AG10803 (cell line): ENCODE results near the gene CPNE8.
A peak's percentile ranks its signal among the peaks of the same experiment; 100 is the strongest.

ENCODE experiments used
- DNase-seq: peaks from one replicate; pipeline ENCODE4 v3.0.0; 2010; ENCODE audit warnings: low read depth
- H3K4me3 ChIP-seq: 2 replicates; pipeline ENCODE4 v1.5.1; 2011; ENCODE audit warnings: mild to moderate bottlenecking, low read length, control low read depth
- CTCF ChIP-seq: conservative IDR thresholded peaks from 2 replicates; pipeline ENCODE4 v1.5.1; 2011; ENCODE audit warnings: mild to moderate bottlenecking, low read length, control low read depth, inconsistent platforms

The CPNE8 gene

GRCh38 chr12:38831715-38832114 lies 73.7 kb downstream of the CPNE8 start:
- no peak overlapping the region for H3K4me3 ChIP-seq
- no peak for DNase-seq
- no peak for TF ChIP-seq CTCF

GRCh38 chr12:38825006-38825405 lies 80.4 kb downstream of the CPNE8 start:
- no peak for DNase-seq
- H3K4me3 ChIP-seq: no peak overlapping the region
- TF ChIP-seq CTCF: no peak

- DNase-seq: peak; percentile 14
These were observed 81.7 kb downstream of the CPNE8 start for GRCh38 chr12:38823738-38824137.

GRCh38 chr12:38823314-38823713 lies 82.1 kb downstream of the CPNE8 start:
- H3K4me3 ChIP-seq: no peak overlapping the region
- no peak for DNase-seq
- TF ChIP-seq CTCF: no peak

More at GRCh38 chr12:38823738-38824137, 81.7 kb downstream of the CPNE8 start:
- no peak for TF ChIP-seq CTCF
- no peak overlapping the region for H3K4me3 ChIP-seq

- DNase-seq: no peak
- no peak for TF ChIP-seq CTCF
- no peak overlapping the region for H3K4me3 ChIP-seq
These were observed 87.4 kb downstream of the CPNE8 start for GRCh38 chr12:38817942-38818341.

- no peak for TF ChIP-seq CTCF
- no peak overlapping the region for H3K4me3 ChIP-seq
- no peak for DNase-seq
These were observed 91.5 kb downstream of the CPNE8 start for GRCh38 chr12:38813923-38814322.

GRCh38 chr12:38811814-38812356 lies 93.5 kb downstream of the CPNE8 start:
- TF ChIP-seq CTCF: no peak
- DNase-seq: no peak
- H3K4me3 ChIP-seq: no peak overlapping the region
